Umbilical cord (tissue), 2 donors: ENCODE measurements around the gene SYCP2. TPM values are rescaled to one million over a fixed set of nuclear protein-coding genes. Genes with fewer than 3 reads are reported as not detected.

ENCODE experiments used
- DNase-seq: peaks from one replicate; pipeline ENCODE4 v3.0.0-alpha.2; 2015; ENCODE audit warnings: low spot score
- total RNA-seq: library from RNA; depleted of rRNA; stranded (reverse); fragments of >200 nt; gene quantifications from one replicate; pipeline ENCODE4 v1.2.3, GENCODE V29; 2014; ENCODE audit warnings: low replicate concordance; ENCODE audit not compliant: insufficient read depth

SYCP2 gene
- total RNA-seq, 1 donor from 2014 or later: 13.2 TPM

DNA sequence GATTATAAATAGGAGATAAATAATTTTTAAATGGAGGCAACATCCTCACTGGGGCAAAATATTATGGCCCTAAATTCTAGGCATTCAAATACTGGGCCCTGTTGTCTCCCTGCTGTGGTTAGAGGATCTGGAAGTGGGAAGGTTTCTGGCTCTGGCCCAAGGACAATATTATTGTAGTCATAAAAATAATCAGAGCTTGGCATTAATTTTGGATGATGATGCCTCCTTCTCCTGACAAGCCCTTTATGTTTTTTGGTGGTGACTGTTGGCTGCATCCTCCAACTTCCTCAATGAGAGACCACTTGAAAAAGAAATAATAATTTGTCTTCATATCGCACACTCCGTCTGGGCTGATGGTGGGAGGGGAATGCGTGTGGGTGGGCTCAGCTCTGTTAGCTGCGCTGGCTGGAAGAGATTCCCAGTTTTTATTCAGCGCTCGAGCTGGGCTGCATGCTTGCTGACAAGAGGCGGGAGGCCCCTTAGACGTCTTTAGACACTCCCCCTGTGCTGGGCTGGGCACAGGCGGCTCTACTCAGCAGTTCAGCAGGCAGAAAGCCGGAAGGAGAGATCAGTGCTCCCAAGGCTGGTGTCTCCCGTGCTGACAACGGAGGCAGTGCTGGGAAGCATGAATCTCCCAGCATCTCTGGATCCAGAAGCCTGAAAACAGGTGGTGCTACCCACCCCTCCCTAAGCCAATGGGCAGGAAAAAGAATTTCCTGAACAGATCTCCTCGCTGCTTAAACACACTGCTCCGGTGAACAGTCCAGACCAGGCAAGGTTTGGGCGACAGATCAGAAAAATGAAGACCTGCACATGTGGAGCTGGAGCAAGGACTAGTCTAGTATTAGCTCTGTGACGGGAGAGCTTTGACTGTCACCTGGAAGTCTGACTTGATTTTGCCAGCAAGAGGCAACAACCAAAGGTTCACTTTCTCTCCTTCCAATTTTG, 97.7 kb downstream of the SYCP2 start:
- DNase-seq: peak; percentile 89

GRCh38 chr20:59835057-59835447, 98.4 kb downstream of the SYCP2 start:
- DNase-seq: no peak

DNA sequence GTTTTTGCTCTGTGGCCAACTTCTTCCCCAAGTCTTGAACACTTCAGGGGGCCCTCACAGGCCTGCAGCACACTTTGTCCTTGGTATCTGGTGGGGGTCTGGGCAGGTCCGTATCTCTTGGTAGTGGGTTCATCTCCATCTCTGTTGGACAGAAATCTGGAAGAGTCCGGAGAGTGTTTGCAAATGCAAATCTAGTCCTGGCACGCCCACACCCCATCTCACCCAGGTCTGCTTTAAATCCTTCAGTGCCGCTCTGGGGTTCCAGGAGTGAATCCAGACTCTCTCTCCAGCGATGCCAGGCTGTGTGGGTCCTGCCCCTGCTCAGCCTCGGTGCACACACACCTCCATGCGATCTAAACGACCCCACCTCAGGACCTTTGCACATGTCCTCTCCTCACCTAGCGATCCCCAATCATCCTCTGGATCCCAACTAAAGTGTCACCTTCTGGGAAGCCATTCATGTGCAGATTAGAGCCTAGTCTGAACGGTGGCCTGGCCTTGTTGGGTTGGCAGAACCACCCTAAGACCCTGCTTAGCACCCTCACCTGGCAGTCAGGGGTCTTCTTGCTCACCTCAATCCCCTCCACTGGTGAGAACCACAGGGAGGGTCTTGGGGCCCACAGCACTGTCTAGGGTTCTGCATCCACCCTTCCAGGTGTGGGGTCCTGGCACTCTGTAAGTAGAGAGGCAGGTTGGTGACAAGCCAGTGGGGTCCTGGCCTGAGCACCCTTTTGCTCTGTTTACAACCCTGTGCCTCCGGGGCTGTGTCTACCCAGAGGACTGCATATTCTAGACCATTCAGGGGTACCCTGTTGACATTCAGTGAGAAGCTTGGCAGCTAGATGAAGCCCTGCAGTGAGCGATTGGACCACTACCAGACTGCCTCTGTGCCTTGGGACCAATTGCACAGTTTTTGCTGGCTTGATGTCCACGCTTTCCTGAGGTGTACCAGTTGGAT, 100.8 kb downstream of the SYCP2 start:
- no peak for DNase-seq

DNA sequence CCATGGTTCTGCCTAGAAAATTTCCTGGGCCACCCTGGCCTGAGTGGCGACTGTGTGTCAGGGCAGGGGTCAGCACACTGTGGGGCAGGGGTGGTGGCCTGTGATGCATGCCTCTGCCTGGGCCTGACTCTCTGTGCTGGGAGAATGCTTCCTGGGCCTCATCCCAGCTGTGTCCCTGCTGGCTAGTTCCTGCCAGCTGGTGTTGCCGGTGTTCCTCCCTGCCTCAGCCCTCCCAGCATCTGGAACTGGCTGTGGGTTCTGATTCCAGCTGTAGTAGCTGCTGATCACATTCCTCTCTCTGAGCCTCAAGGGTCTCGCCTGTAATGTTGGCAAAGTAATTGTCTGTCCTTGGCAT, 101.5 kb downstream of the SYCP2 start:
- no peak for DNase-seq

DNA sequence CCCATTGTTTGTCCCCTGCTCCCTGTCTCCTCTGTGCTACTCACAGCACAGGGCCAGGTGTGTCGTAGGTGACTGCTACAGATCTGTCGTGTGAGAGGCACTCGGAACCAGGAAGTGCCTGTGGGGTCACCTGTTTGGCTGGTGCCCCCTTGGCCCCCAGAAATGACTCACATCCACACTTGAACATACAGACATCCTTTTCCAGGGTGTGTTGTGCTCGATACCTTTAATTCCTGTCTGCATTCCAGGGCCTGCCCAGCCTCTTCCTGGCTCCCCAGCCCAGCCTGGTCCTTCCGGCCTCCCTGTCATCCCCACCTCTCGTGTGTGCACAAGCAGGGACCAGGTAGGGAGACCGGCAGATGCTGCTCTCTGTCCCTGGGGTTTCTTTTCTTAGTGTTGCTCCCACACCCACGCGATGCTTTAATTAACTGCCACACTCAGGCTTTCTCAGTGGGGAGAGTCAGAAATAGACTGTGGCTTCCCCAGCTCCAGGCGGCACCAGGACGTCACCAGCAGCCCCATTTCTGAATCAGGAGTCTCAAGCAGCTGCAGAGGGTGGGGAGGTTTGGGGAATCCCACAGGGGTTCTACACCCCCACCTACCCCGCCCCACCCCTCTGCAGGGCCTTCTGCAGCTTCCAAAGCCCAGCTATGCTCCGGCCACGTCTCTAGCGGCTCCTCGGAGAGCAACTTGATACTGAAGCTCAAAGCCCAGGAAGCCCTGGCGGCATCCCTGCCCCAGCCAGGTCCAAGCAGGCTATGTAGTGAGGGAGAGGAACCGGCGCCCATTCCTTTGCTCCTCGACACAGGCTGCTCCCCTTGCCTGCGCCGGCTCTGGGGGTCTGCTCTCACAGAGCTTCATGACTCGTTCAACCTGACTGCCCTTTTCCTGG, 102.2 kb downstream of the SYCP2 start:
- DNase-seq: no peak

DNA sequence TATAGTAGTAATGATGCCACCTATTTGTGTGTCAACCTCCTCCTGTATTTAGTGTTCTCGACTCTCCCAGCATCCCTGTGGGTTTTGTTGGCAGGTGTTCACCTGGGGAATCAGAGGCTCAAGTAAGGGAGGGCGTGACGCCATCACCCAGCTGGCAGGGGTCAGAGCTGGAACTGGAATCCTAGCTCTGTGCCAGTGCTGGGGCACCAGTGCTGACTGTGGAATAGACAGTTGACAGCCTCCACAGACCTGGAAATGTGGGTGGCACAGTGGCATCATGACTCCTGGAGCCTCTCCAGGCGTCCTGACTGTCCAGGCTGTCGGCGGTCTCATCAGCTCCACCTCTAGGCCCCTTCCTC, 102.8 kb downstream of the SYCP2 start:
- no peak for DNase-seq

DNA sequence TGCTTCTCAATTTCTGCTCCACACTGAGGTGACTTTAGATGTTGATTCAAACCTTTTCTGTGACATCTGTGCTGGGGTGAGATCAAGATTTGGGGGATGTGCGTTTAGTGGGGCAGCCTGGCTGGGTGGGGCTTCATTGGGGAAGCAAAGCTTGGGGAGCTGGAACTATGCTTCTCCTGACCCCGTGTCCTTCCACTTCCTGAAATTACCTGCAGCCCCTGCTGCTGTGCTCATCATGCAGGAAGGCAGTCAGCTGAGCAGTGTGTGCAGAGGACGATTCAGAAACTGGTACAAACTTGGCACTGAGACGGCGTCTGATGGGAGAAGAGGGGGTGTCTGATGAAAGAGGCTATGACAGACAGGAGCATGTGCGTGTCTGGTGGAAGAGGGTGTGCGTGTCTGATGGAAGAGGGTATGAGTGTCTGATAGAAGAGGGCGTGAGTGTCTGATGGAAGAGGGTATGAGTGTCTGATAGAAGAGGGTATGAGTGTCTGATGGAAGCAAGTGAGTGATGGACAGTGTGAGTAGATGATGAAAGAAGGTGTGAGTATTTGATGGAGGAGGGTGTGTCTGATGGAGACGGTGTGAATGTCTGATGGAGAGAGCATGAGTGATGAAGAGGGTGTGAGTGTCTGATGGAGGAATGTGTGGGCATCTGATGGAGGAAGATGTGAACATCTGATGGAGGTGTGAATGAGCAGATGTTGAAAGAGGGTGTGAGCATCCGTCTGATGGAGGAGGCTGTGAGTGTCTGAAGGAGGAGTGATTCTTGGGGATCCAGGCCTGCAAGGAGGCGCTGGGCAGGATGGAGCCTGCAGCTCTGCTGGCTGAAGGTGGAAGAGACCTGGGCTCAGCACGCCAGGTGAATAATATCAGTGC, 103.4 kb downstream of the SYCP2 start:
- no peak for DNase-seq

DNA sequence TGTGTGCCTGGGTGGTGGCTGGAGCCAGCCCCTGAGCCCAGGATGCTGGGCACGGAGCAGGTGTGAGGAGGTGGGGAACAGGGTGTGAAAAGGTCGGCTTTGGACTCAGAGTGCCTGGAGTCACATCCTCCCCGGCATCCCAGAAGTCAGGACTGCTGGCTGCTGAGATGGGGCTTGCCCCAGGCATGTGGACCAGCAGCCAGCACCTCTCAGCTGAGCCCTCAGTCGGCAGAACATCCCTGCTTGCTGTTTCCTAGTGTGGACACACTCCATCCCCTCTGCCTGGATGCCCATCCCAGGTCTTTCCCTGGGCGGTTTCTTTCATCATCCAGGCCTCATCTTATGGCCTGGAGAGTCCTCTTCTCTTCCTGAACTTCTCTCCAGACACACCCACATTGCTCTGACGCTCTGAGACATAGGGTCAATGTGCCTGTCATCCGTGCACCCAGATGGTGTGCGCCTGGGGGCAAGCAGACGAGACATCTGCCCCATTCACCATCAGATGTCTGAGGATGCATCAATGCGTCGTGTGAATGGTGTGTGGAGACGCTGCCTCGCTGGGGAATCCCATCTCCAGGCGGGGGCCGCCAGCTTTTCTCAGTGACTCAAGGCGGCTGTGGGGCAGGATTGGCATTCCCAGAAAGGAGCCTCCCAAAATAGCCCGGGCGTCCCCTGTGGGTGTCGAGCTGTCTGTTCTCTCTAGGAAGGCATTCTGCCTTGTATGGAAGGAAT, 104.2 kb downstream of the SYCP2 start:
- no peak for DNase-seq

DNA sequence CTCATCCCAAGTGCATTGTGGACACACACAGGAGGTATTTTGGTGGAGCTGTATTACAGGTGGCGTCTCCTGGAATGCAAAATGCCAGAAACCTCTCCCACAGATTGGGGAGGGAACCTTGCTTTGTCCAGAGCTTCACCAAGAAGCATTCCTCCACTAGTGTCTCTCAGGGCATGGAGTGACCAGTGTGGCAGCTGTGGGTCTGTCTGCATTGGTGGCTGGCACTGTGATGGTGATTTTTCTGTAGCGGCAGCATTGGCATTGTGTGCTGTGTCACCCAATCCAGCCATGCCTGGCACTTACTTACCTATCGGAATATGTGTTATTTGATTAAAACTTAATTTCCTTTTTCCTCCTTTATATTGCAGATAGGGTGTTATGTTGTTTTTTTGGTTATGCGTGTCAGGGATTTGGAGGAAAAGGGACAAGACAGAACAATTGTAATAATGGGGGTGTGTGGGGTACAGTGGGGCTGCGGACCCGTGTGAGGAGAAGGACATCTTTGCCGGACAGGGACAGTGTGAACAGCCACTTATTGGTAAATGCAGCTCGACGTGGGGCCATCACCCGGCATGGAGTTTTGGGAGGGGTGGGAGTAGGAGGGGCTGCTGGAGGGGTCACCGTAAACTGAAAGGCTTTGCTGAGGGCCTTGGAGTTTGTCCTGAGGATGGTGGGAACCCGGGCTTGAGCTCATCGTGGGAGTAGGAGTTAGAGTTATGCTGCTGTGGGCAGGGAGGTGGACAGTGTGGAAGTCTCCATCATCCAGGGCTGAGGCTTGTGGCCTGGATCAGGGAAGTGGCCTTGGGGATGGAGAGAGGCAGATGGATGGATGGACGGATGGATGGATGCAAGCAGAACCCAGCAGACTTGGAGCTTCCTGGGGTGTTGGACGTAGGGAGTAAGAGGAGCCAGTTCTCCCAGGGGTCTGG, 105.0 kb downstream of the SYCP2 start:
- no peak for DNase-seq

DNA sequence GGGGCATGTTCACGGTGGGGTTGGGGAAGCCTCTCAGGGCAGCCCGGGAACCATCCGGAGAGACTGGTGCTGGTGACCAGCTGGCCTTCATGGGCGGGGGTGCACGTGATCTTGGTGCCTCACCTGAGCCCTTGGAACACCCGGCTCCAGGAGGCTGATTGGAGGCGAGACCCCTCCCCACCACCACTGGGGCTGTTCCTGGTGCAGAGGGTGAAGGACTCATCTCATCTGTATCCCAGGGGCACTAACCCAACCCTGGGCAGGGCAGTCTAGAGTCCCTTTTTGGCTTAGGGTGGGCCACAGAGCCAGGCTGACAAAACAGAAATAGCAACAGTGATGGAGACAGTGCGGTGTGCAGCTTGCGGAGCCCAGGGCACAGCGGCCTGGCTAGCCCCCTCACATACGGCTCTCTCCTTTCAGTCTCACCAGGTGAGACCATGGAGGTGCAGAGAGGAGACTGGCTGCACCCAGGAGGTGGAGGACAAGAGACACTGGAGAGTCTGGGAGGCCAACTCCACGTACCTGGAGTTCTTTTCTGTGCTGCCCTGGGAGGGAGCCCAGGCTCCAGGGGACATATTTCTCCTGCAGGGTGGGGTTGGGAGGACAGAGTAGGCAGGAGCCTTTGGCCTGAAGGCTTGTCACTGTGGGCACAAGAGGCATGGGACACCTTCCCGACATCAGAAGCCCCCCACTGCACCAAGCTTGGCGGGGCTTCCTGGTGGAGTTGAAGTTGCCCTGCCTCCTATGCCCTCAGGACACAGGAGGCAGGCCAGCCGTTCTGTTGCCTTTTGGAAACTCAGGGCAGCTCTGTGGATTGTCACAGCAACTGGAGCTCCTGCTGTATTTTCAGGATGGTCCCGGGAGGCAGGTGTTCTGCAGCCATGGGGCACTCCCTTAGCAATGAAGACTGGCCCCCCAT, 106.0 kb downstream of the SYCP2 start:
- DNase-seq: no peak

DNA sequence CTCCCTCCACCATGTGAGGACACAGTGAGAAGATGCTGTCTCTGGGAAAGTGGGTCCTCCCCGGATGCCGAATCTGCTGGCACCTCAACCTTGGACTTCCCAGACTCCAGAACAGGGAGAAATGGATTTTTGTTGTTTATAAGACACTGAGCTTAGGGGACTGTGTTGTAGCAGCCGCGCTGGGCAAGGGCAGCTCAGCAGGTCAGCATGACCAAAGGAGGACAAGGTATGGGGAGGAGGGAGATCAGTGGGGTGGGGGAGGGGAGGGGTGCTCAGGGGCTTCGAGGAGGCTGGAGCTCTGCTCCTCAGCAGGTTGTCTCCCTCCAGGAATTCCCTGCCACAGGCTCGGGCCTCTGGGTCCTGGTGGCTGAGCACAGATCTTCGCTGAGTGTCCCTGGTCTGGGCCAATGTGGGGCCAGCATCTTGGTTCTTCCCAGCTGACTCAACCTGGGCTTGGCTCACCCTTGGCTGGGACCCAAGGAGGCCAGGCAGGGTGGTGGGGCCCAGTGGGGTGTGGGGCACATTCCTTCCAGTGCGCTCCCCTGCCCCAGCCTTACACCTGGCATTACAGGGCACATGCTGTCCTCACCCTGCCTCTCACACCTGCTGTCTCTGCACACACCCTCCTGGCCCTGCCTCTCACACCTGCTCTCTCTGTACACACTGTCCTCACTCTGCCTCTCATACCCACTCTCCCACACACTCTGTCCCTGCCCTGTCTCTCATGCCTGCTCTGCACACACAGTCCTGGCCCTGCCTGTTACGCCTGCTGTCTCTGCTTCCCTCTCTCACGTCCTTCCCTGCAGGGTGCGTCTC, 107.3 kb downstream of the SYCP2 start:
- DNase-seq: peak; percentile 29

DNA sequence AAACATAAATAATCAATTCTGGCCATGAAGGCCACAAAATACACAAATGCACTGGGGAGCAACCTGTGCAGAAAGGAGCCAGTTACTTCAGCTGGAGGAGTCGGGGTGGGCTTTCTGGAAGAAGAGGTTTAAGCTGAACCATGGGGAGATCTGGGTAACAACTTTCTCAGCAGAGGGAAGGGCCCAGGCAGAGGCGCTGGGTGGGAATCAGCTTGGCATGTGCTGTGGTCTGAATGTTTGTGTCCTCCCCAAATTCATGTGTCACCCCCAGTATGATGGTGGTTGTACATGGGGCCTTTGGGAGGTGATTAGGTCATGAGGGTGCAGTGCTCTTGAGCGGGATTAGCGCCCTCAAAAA, 107.9 kb downstream of the SYCP2 start:
- no peak for DNase-seq

DNA sequence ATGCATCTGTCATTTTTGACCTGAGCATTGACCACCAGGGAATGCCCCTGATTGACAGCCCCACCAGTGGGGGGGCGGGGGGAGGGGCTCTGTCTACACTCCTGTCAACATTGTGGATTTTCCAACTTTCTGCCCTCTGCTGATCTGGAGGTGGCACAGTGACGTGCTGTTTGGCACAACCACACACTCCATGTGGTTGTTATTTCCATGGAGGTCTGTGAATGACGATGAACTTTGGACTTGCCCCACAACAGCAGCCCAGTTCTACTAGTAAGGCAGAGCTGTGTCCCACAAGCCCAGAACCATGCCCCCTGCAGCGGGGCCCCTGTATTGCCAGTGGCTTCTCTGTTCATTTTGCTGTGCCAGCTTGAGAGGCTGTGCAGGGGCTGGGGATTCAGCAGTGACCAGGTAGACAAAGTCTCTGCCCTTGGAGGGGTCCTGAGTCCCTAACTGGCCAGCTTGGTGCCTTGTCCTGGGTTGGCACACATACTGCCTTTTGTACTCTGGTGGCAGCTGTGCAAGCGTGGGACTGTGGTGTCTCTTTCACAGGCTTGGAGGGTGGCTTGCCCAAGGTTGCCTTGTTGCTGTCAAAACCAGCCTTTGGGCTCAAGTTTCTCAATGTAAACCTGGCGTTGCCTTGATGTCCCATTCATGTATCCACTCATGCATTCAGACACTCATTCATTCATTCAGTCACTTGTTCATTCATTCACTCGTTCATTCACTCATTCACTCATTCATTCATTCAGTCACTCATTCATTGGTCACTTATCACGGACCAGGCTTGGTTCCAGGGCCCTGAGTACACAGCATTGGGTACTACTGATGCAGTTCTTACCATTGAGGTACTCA, 108.5 kb downstream of the SYCP2 start:
- DNase-seq: no peak

GRCh38 chr20:59823491-59824259, 109.8 kb downstream of the SYCP2 start:
- peak; percentile 63 for DNase-seq

DNA sequence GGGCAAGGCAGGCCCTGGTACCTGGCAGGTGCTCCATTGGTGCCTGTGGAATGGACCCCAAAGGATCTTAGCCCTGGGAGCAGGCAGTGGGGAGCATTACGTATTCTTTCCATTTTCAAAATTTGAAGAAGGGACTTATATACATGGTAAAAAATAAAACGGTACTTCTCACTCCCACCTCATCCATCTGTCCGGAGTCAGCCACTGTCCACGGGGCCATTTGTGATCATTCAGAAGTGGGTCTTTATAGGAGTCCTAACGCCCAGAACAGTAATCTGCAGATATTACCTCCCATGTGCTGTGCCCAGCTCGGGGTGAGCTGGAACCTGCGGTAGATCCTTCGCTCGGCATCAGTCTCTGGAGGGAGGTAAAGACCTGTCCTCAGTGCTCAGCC, 110.4 kb downstream of the SYCP2 start:
- no peak for DNase-seq
